Sigmoid colon (tissue), 7 donors: ENCODE measurements around the gene FBXL20. TPM values are rescaled to one million over a fixed set of nuclear protein-coding genes. Genes with fewer than 3 reads are reported as not detected.

ENCODE experiments used
- DNase-seq: peaks from one replicate; pipeline ENCODE4 v3.0.0-alpha.2; 2019
- H3K27ac ChIP-seq, 4 donors: fragments of 200-600 bp; sonication (generic); one replicate each; pipeline ENCODE4 v1.5.1; 2016 to 2019; ENCODE audit warnings: mild to moderate bottlenecking in 1 of 4
- H3K27me3 ChIP-seq, 3 donors: fragments of 200-600 bp; sonication (generic); one replicate each; pipeline ENCODE4 v1.5.1; 2019; ENCODE audit warnings: mild to moderate bottlenecking in 1 of 3
- H3K36me3 ChIP-seq, 4 donors: fragments of 200-600 bp; sonication (generic); one replicate each; pipeline ENCODE4 v1.5.1; 2016 to 2019
- H3K4me1 ChIP-seq, 4 donors: fragments of 200-600 bp; sonication (generic); one replicate each; pipeline ENCODE4 v1.5.1; 2017 to 2019
- H3K4me3 ChIP-seq, 4 donors: fragments of 200-600 bp; sonication (generic); one replicate each; pipeline ENCODE4 v1.5.1; 2017 to 2019; ENCODE audit warnings: mild to moderate bottlenecking in 2 of 4, moderate library complexity in 1 of 4
- H3K9me3 ChIP-seq, 4 donors: fragments of 200-600 bp in 3 of 4; sonication (generic) in 3 of 4; one replicate each; pipeline versions ENCODE4 v1.5.1 to v1.6.1; 2013 to 2019
- EP300 ChIP-seq, 4 donors: sonication (generic); formaldehyde crosslinking; IDR thresholded peaks; one replicate each; pipeline ENCODE4 v1.6.1; 2017; ENCODE audit warnings: antibody characterized with exemption in 4 of 4
- POLR2A ChIP-seq, 2 donors: fragments of 450-650 bp; IDR thresholded peaks; one replicate each; pipeline ENCODE4 v1.6.1; 2016; ENCODE audit warnings: antibody characterized with exemption in 2 of 2, mild to moderate bottlenecking in 2 of 2, moderate library complexity in 2 of 2
- POLR2AphosphoS5 ChIP-seq, 4 donors: sonication (generic); formaldehyde crosslinking; IDR thresholded peaks; one replicate each; pipeline ENCODE4 v1.6.1; 2017; ENCODE audit warnings: antibody characterized with exemption in 4 of 4
- WGBS, 2 donors: extraction: QIAGEN DNeasy Blood & Tissue Kit; methylation state at CpG; one replicate each; pipeline ENCODE4 v1.1.7; 2013; 5-methylcytosine and 5-hydroxymethylcytosine counted together
- intact Hi-C: fragments of 100-400 bp; cut with DNase I; formaldehyde crosslinking; loops from one replicate; pipeline ENCODE4 v1.15.1; 2023
- polyA plus RNA-seq, 3 donors: library from polyadenylated mRNA; stranded (reverse); fragments of 200-250 nt; gene quantifications; one replicate each; pipeline ENCODE4 v1.2.3, GENCODE V29; 2013
- total RNA-seq, 4 donors: library from RNA; depleted of rRNA; stranded (reverse); fragments of >200 nt; gene quantifications; one replicate each; pipeline ENCODE4 v1.1.0, GENCODE V29; 2016
- TF ChIP-seq, protein P1 (sequence below), 4 experiments: fragments of 450-650 bp in 3 of 4; fragments of 200-600 bp in 1 of 4; IDR thresholded peaks; one replicate each; pipeline ENCODE4 v1.5.1; 2016 to 2019; ENCODE audit warnings: antibody characterized with exemption in 4 of 4, mild to moderate bottlenecking in 3 of 4, moderate library complexity in 2 of 4
- donor health status: healthy with polysubstance abuse.
- donor health status: Bipolar disorder and iron deficiency.
- donor health status: healthy.

Gene FBXL20
- total and polyA plus RNA-seq, 7 donors, result 1.8 to 26.0 (median 17.0) TPM

DNA sequence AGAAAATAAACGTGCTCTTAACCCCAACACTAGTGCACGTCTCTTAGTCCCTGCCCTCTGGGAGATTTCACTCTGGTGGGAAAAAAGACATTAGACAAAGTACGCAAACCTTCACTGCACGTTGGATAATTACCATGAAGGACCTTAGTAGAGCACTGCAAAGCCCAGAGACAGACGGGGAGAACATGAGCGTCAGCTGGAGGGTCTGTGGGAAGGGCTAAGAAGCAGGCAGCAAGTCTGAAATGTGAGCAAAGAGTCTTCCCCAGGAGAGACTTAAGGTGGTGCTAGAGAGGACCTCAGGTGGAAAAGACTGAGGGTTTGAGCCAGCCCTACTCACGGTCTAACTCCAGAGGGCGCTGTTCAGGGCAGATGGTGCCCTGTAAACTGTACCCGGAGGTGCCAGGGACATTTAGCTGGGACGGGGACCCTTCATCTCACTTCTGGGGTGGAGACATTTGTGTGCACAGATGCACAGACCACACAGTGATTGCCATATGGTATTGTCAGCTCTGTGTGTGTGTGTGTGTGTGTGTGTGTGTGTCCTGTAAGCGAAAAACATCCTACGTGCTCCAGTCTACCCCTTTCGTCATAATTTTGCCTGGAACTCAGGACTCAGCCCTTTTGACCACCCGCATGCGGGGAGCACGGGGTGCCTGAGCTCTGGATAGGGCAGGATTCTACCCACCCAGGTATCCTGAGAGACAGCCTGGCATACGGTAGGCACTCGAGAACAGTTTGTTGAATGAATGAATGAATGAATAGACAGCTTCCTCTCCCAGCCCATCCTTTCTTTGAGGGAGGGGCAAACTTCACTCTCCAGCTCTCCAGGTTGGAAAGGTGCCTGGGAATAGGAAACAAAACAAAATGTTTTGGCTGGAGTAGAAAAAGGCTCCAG lies 165.6 kb downstream of the FBXL20 start:
- H3K4me3 ChIP-seq, result no peak overlapping the region
- peaks cover 0 to 13% (median 10%) of the 10 kb centered on the region in 4 donors for H3K4me1 ChIP-seq
- H3K9me3 ChIP-seq, result no peaks in the 10 kb centered on the region
- intact Hi-C loops, result no loop called here
- whole genome bisulfite sequencing, 2 donors, result 29 to 43% methylated on average over 18 of the region's 18 CpGs
- TF ChIP-seq POLR2AphosphoS5 (IDR thresholded peaks at IDR 0.05) (no peak), EP300 (IDR thresholded peaks at IDR 0.05) (no peak), POLR2A (IDR thresholded peaks at IDR 0.05) (no peak)
- TF ChIP-seq, protein P1, sequence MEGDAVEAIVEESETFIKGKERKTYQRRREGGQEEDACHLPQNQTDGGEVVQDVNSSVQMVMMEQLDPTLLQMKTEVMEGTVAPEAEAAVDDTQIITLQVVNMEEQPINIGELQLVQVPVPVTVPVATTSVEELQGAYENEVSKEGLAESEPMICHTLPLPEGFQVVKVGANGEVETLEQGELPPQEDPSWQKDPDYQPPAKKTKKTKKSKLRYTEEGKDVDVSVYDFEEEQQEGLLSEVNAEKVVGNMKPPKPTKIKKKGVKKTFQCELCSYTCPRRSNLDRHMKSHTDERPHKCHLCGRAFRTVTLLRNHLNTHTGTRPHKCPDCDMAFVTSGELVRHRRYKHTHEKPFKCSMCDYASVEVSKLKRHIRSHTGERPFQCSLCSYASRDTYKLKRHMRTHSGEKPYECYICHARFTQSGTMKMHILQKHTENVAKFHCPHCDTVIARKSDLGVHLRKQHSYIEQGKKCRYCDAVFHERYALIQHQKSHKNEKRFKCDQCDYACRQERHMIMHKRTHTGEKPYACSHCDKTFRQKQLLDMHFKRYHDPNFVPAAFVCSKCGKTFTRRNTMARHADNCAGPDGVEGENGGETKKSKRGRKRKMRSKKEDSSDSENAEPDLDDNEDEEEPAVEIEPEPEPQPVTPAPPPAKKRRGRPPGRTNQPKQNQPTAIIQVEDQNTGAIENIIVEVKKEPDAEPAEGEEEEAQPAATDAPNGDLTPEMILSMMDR (IDR thresholded peaks at IDR 0.05), result no peak
- H3K27me3 ChIP-seq, result peaks cover 12 to 69% (median 32%) of the 10 kb centered on the region in 3 donors
- no peaks in the 10 kb centered on the region for H3K36me3 ChIP-seq
- DNase-seq, result no peak
- H3K27ac ChIP-seq, result no peak overlapping the region

DNA sequence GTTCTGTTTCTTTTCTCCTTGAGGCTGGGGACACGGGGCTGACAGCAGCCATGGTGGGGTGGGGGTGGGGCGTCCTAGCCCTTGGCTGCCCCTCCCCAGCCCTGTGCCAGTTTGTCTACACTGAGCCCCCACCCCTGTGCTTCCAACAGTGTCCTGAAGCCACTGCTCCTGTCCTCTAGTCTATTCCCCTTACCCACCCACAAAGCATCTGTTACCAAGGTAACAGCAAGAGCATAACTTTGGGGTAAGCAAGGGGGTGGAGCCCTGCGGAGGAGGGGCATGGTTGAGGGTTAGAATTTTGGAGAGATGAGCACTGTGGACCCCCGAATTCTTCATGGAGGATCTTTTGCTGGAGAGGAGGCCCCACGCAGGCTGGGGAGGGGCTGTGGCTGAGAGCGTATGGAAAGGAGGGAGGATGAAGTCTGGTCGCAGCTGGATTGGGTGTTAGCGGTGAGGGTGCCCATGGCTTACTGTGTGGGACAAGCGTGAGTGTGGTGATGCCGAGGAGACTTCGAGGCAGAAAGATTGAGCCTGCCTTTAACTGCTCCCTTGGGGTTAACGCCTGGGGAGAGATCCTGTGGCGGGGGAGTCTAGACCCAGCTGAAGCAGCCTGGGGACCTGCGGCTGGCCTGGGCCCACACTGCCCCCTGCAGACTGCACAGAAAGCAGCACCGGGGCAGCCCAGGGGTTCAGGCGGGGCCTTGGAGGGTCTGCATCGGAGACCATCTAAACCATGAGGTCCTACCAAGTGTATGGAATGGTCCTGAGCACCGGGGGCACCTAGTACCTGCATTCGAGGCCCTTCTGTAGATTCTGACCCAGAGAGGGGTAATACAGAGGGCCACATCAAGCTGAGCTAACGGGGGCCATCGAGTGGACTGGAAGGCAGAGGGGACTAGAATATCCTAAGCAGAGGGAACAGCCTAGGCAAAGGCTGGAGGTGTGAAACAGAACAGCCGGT lies 169.6 kb downstream of the FBXL20 start:
- WGBS, 2 donors, result 13 to 15% methylated on average over 22 of the region's 22 CpGs
- H3K27me3 ChIP-seq, result peaks cover 9 to 81% (median 37%) of the 10 kb centered on the region in 3 donors
- no peaks in the 10 kb centered on the region for H3K9me3 ChIP-seq
- TF ChIP-seq EP300 (IDR thresholded peaks at IDR 0.05) (no peak), POLR2AphosphoS5 (IDR thresholded peaks at IDR 0.05) (no peak)
- TF ChIP-seq, protein P1 (IDR thresholded peaks at IDR 0.05), result peak; percentile 51 to 84 (median 64)
- H3K36me3 ChIP-seq, result no peaks in the 10 kb centered on the region
- no peak overlapping the region for H3K27ac ChIP-seq
- intact Hi-C loops, result loop anchor here (2.0 to 5.0 kb wide), 2 partner anchors 25 to 65 kb away; partner anchors contain the start of gene ARL5C
- peak; percentile 74 for DNase-seq
- peaks cover 0 to 13% (median 10%) of the 10 kb centered on the region in 4 donors for H3K4me1 ChIP-seq
- peak overlapping the region in 1 of 4 donors; percentile 1 for H3K4me3 ChIP-seq

DNA sequence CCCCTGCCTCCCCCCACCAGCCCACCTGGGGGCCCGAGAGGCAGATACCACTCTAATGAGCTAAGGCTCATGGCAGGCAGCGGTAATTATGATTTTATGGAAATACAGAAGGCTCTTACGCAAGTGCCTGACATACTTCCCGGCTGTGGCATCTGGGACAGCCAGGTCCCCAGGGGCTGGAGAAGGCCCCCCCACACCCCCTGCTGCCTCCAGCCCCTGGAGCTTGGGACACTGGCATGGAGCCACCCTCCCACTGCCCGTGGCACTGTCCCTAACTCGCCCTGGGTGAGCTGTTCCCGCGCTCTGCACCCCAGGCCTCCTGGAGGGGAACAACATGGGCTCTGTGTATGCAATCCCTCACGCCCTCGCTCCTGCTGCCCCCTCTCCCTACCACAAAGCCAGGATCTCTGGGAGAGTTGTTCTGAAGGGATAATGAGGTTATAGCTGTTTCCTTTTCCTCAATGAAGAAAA lies 170.3 kb downstream of the FBXL20 start:
- no peak for TF ChIP-seq POLR2A (IDR thresholded peaks at IDR 0.05)
- TF ChIP-seq EP300 (IDR thresholded peaks at IDR 0.05), result no peak
- TF ChIP-seq POLR2AphosphoS5 (IDR thresholded peaks at IDR 0.05), result no peak
- TF ChIP-seq, protein P1 (IDR thresholded peaks at IDR 0.05), result no peak
- Histone ChIP-seq H3K27ac (no peak overlapping the region), H3K4me3 (no peak overlapping the region), H3K4me1 (peaks cover 0 to 17% (median 15%) of the 10 kb centered on the region in 4 donors), H3K9me3 (no peaks in the 10 kb centered on the region), H3K27me3 (peaks cover 14 to 89% (median 43%) of the 10 kb centered on the region in 3 donors), H3K36me3 (no peaks in the 10 kb centered on the region)
- no peak for DNase-seq
- intact Hi-C loops, result loop anchor here (5.0 kb wide), 1 partner anchor 64 kb away; the partner anchor contains the start of gene ARL5C
- WGBS, 2 donors, result 36 to 72% methylated on average over 10 of the region's 10 CpGs

DNA sequence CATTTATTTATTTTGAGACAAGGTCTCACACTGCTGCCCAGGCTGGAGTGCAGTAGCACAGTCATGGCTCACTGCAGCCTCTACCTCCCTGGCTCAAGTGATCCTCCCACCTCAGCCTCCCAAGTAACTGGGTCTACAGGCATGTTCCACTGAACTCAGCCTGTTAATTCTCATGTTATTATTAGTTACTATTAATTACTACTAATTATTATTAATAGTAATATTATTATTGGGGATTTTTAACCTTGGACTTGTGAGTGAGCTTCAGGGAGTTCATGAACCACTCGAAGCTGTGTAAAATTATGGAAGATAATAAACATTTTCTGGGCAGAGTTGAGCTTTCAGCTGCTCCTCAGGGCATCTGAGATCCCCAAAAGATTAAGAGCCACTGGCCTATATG lies 171.1 kb downstream of the FBXL20 start:
- no peak overlapping the region for H3K27ac ChIP-seq
- intact Hi-C loops, result loop anchor here (5.0 kb wide), 1 partner anchor 63 kb away; the partner anchor contains the start of gene ARL5C
- no peaks in the 10 kb centered on the region for H3K9me3 ChIP-seq
- WGBS, 2 donors, result 34 to 49% methylated on average over 1 of the region's 1 CpG
- peaks cover 0 to 25% (median 22%) of the 10 kb centered on the region in 4 donors for H3K4me1 ChIP-seq
- TF ChIP-seq POLR2AphosphoS5 (IDR thresholded peaks at IDR 0.05) (no peak), POLR2A (IDR thresholded peaks at IDR 0.05) (no peak), EP300 (IDR thresholded peaks at IDR 0.05) (no peak)
- TF ChIP-seq, protein P1 (IDR thresholded peaks at IDR 0.05), result no peak
- H3K36me3 ChIP-seq, result no peaks in the 10 kb centered on the region
- DNase-seq, result no peak
- H3K27me3 ChIP-seq, result peaks cover 21 to 94% (median 50%) of the 10 kb centered on the region in 3 donors
- no peak overlapping the region for H3K4me3 ChIP-seq
